Hepatocyte (in vitro differentiated cells): ENCODE data around the gene SFXN5.

Experiments used
- EZH2phosphoT487 ChIP-seq: fragments of 200-600 bp; sonication (generic); IDR thresholded peaks from one replicate; pipeline ENCODE4 v1.6.1; 2018; ENCODE audit warnings: antibody characterized with exemption, mild to moderate bottlenecking, low read depth, moderate library complexity; ENCODE audit not compliant: unreplicated experiment, severe bottlenecking
- TF ChIP-seq, protein P1 (sequence below): fragments of 200-600 bp; sonication (generic); IDR thresholded peaks from 2 replicates; pipeline ENCODE4 v1.5.1; 2016; ENCODE audit warnings: antibody characterized with exemption, mild to moderate bottlenecking; ENCODE audit not compliant: poor library complexity

DNA sequence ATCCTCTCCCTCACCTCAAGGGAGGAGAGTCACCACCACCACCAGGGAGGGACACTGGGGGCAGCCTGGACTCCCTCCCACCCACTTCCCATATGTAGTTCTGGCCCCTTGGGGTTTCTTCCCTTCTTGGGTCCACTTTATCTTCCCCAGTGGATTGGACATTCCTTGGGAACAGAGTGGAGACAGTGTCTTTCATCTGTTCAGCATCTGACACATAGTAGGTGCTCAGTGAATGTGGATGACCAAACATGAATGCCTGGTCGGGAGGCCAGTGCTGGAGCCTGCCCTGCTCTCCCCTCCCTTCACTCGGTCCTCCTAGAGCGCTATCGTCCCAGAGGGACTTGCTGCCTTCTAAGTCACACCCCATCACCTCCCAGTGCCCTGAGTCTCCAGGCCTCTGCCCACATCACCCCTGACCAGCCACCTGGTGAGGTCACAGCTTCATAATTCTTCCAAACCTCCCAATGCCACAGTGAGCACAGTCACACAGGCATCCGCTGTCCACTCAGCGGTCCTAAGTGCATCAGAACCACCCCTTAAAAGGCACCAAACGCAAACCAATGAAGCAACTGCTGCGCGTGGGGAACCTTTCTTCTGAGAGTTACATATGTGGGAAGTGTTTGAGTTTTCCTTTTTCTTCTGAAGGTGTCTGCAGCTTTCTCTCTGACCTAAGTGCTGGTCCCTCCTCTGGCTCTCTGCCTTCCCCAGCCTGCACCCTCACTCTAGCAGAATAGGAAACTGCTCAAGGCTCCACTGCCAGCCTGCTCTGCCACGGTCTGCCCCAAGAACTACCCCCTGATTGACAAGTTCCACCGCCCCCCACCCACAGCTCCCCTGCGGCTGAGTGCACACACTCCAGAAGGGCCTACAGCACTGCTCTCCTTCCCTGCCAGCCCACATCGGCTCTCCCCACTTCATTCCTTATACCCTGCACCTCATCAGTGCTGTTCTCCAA is 7.2 kb upstream of the SFXN5 start:
- TF ChIP-seq, protein P1, sequence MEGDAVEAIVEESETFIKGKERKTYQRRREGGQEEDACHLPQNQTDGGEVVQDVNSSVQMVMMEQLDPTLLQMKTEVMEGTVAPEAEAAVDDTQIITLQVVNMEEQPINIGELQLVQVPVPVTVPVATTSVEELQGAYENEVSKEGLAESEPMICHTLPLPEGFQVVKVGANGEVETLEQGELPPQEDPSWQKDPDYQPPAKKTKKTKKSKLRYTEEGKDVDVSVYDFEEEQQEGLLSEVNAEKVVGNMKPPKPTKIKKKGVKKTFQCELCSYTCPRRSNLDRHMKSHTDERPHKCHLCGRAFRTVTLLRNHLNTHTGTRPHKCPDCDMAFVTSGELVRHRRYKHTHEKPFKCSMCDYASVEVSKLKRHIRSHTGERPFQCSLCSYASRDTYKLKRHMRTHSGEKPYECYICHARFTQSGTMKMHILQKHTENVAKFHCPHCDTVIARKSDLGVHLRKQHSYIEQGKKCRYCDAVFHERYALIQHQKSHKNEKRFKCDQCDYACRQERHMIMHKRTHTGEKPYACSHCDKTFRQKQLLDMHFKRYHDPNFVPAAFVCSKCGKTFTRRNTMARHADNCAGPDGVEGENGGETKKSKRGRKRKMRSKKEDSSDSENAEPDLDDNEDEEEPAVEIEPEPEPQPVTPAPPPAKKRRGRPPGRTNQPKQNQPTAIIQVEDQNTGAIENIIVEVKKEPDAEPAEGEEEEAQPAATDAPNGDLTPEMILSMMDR, result no peak
- TF ChIP-seq EZH2phosphoT487, result no peak
